ENCODE results near the gene CDC25B. TPM values are rescaled to one million over a fixed set of nuclear protein-coding genes. Genes with fewer than 3 reads are reported as not detected.

The CDC25B gene
- total and polyA plus RNA-seq, 2 of the 13 experiments (the other 11 are each of a cell fraction or from before 2014, with no cell fraction given) = 14.5 to 19.4 TPM

- TF ChIP-seq ZBTB4 (CRISPR knock-in tag; IDR thresholded peaks at IDR 0.05; ENCODE audit: borderline replicate concordance) = no peak
- TF ChIP-seq ZNF609 (CRISPR knock-in tag; IDR thresholded peaks at IDR 0.05; ENCODE audit: borderline replicate concordance) = no peak; the same call in 1 of the 2 replicates
- TF ChIP-seq KLF15 (CRISPR knock-in tag; IDR thresholded peaks at IDR 0.05; ENCODE audit: borderline replicate concordance) = 0 out of 2 replicates have a peak, but pooled peaks have one; percentile 37
- no peak for TF ChIP-seq E2F1 (CRISPR knock-in tag; IDR thresholded peaks at IDR 0.05)
- no peak; the same call in 1 of the 2 replicates for TF ChIP-seq PHF21A (CRISPR knock-in tag; IDR thresholded peaks at IDR 0.05)
- 0 out of 2 replicates have a peak, but pooled peaks have one; percentile 53 for TF ChIP-seq MTERF4 (CRISPR knock-in tag; IDR thresholded peaks at IDR 0.05)
- no peak for TF ChIP-seq PBX2 (CRISPR knock-in tag; IDR thresholded peaks at IDR 0.05)
- TF ChIP-seq ZFYVE20 (CRISPR knock-in tag; IDR thresholded peaks at IDR 0.05; ENCODE audit: borderline replicate concordance, low read depth) = 0 out of 2 replicates have a peak, but pooled peaks have one; percentile 44
- TF ChIP-seq LRRFIP1 (CRISPR knock-in tag; conservative IDR thresholded peaks at IDR 0.05) = no peak
- no peak; the same call in 1 of the 2 replicates for TF ChIP-seq ZNF737 (CRISPR knock-in tag; IDR thresholded peaks at IDR 0.05; ENCODE audit: borderline replicate concordance)
- TF ChIP-seq HOXD1 (CRISPR knock-in tag; IDR thresholded peaks at IDR 0.05) = 0 out of 2 replicates have a peak, but pooled peaks have one; percentile 35
- TF ChIP-seq SAP130 (CRISPR knock-in tag; IDR thresholded peaks at IDR 0.05; ENCODE audit: low read depth) = no peak; the same call in 1 of the 2 replicates
Observed at GRCh38 chr20:3777716-3778629, 18.1 kb upstream of the CDC25B start (continued).

All from HepG2 (cell line).